B cell (primary cell): Measurements from ENCODE around the gene ZNF555. TPM values are rescaled to one million over a fixed set of nuclear protein-coding genes. Genes with fewer than 3 reads are reported as not detected.
A peak's percentile ranks its signal among the peaks of the same experiment; 100 is the strongest.
"Not testable (repeated sequence)": the region's sequence is repeated elsewhere in the genome, so short reads cannot be mapped to it uniquely, and the experiment has no call there.

Experiments
- ATAC-seq: fragments of 200-7000 bp; cut with Tn5 transposase; one replicate; pipeline ENCODE4 v1.10.0; 2021; ENCODE audit warnings: low read depth, mild to moderate bottlenecking, moderate number of reproducible peaks, moderate library complexity
- CTCF ChIA-PET: fragments of 350-600 bp; sonication (Branson Sonifier 250); formaldehyde crosslinking; loops from one replicate; lab custom pipeline; 2021; ENCODE audit warnings: antibody characterized with exemption, inconsistent platforms; lab: Charles Lee
- POLR2A ChIA-PET: fragments of 350-600 bp; sonication (Branson Sonifier 250); formaldehyde crosslinking; loops from one replicate; lab custom pipeline; 2021; ENCODE audit warnings: antibody characterized with exemption; lab: Charles Lee
- DNase-seq: peaks from one replicate; pipeline ENCODE4 v3.0.0; 2013
- H2AFZ ChIP-seq: 2 replicates; pipeline ENCODE4 v1.6.1; 2012; ENCODE audit warnings: mild to moderate bottlenecking, low read depth, low read length; ENCODE audit not compliant: insufficient read depth, poor library complexity, severe bottlenecking
- H3K27ac ChIP-seq, 2 donors: 1 replicate in 1 of 2; 2 replicates in 1 of 2; pipeline ENCODE4 v1.5.1; 2012 to 2013; ENCODE audit warnings: low read length in 2 of 2, mild to moderate bottlenecking in 2 of 2, moderate library complexity in 1 of 2
- H3K27me3 ChIP-seq, 4 experiments: fragments of 200-600 bp in 1 of 4; sonication (generic) in 1 of 4; replicated peaks in 1 of 4; 1 replicate in 2 of 4; 2 replicates in 2 of 4; pipeline versions ENCODE4 v1.6.1 to v1.7.0; 2013 to 2016; ENCODE audit warnings: low read length in 3 of 4, mild to moderate bottlenecking in 2 of 4, mixed read lengths in 1 of 4, moderate library complexity in 1 of 4; ENCODE audit not compliant: insufficient read depth in 4 of 4, control insufficient read depth in 3 of 4; ENCODE audit errors: control extremely low read depth in 1 of 4
- H3K36me3 ChIP-seq, 2 experiments: replicated peaks in 1 of 2; 1 replicate in 1 of 2; 2 replicates in 1 of 2; pipeline versions ENCODE4 v1.6.1 to v1.7.1; 2013; ENCODE audit warnings: low read length in 1 of 2; ENCODE audit not compliant: insufficient read depth in 2 of 2, control insufficient read depth in 1 of 2; ENCODE audit errors: control extremely low read depth in 1 of 2, extremely low read depth in 1 of 2
- H3K4me1 ChIP-seq, 2 donors: fragments of 200-600 bp in 1 of 2; sonication (generic) in 1 of 2; 1 replicate in 1 of 2; 2 replicates in 1 of 2; pipeline versions ENCODE4 v1.5.1 to v1.6.1; 2013 to 2017; ENCODE audit warnings: low read length in 2 of 2; ENCODE audit not compliant: control insufficient read depth in 2 of 2, insufficient read depth in 2 of 2
- H3K4me2 ChIP-seq: replicated peaks from 2 replicates; pipeline ENCODE3; 2012; ENCODE audit warnings: mild to moderate bottlenecking, low read depth, low read length; ENCODE audit not compliant: poor library complexity, severe bottlenecking
- H3K4me3 ChIP-seq, 5 experiments: fragments of 200-600 bp in 1 of 5; sonication (generic) in 1 of 5; 1 replicate in 3 of 5; 2 replicates in 2 of 5; pipeline versions ENCODE4 v1.5.1 to v1.7.0; 2011 to 2016; ENCODE audit warnings: low read length in 4 of 5, mild to moderate bottlenecking in 4 of 5, low read depth in 2 of 5, control low read depth in 1 of 5, moderate library complexity in 1 of 5; ENCODE audit not compliant: insufficient read depth in 1 of 5; ENCODE audit errors: control extremely low read depth in 1 of 5, extremely low read depth in 1 of 5
- H3K79me2 ChIP-seq: fragments of 200-600 bp; sonication (generic); one replicate; pipeline ENCODE4 v1.6.0; 2016; ENCODE audit warnings: low read length; ENCODE audit not compliant: control insufficient read depth, insufficient read depth
- H3K9ac ChIP-seq: fragments of 200-600 bp; sonication (generic); 2 replicates; pipeline ENCODE4 v1.6.1; 2017; ENCODE audit warnings: mild to moderate bottlenecking, low read length, moderate library complexity
- H3K9me3 ChIP-seq, 3 donors: one replicate each; pipeline versions ENCODE4 v1.6.1 to v1.7.1; 2013; ENCODE audit warnings: low read length in 2 of 3; ENCODE audit not compliant: control insufficient read depth in 2 of 3, insufficient read depth in 1 of 3; ENCODE audit errors: control extremely low read depth in 1 of 3
- H4K20me1 ChIP-seq: 2 replicates; pipeline ENCODE4 v1.6.0; 2012; ENCODE audit warnings: mild to moderate bottlenecking, low read length; ENCODE audit not compliant: insufficient read depth, control insufficient read depth, poor library complexity, severe bottlenecking
- H3K27ac Mint-ChIP-seq: one replicate; pipeline ENCODE4 v1.8.0; 2021; ENCODE audit warnings: mixed read lengths
- H3K27me3 Mint-ChIP-seq: one replicate; pipeline ENCODE4 v1.8.0; 2021; ENCODE audit warnings: mixed read lengths
- H3K4me1 Mint-ChIP-seq: one replicate; pipeline ENCODE4 v1.8.0; 2021; ENCODE audit warnings: mixed read lengths
- H3K4me3 Mint-ChIP-seq: one replicate; pipeline ENCODE4 v1.8.0; 2021; ENCODE audit warnings: mixed read lengths
- H3K9me3 Mint-ChIP-seq: one replicate; pipeline ENCODE4 v1.8.0; 2022; ENCODE audit warnings: mixed read lengths; ENCODE audit not compliant: insufficient read depth
- EZH2 ChIP-seq: IDR thresholded peaks from 2 replicates; pipeline ENCODE4 v1.6.1; 2012; ENCODE audit warnings: borderline replicate concordance, low read depth, mild to moderate bottlenecking, moderate library complexity, low read length; ENCODE audit not compliant: insufficient read depth, poor library complexity, severe bottlenecking
- WGBS: methylation state at CpG from one replicate; pipeline ENCODE4 v1.1.5; 2013; ENCODE audit warnings: missing lambda C conversion rate; ENCODE audit not compliant: insufficient coverage; 5-methylcytosine and 5-hydroxymethylcytosine counted together
- intact Hi-C: fragments of 100-400 bp; cut with micrococcal nuclease; formaldehyde crosslinking; loops from one replicate; pipeline ENCODE4 v1.10.0; 2022
- polyA plus RNA-seq: library from polyadenylated mRNA; depleted of rRNA; stranded (reverse); fragments of >200 nt; gene quantifications from 2 replicates; pipeline ENCODE4 v1.2.3, GENCODE V29; 2012
- total RNA-seq, 2 donors: library from RNA; stranded (reverse); fragments of 120-200 nt in 1 of 2; gene quantifications; 1 replicate in 1 of 2; 2 replicates in 1 of 2; pipeline versions ENCODE4 v1.2.3 to v1.2.4, GENCODE V29; 2013 to 2022
- TF ChIP-seq, protein P1 (sequence below): fragments of 200-600 bp; IDR thresholded peaks from one replicate; pipeline ENCODE4 v1.8.0; 2022; ENCODE audit warnings: antibody characterized with exemption, mild to moderate bottlenecking

Gene ZNF555
- total and polyA plus RNA-seq, 2 donors (not counting 1 experiment from before 2014, with no cell fraction given) = 1.8 to 7.4 TPM

DNA sequence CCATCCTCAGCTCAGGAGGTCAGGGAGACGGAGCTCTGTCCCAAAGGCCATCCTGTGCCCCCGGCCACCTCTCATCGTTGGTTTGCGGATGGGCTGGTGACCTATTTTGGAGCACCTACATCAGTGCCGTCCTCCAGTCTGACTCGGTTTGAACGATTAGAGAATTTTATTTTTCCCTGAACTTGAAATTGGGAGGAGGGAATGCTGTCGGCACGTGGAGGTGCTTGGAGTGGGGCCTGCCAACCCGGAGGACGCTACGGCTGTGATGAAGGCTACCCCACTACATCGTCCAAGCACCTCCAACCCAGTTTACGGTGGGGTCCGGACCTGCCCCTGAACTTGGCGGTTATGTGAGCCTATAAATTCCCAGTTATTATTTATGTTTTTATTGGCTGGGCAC lies 24.6 kb upstream of the ZNF555 start:
- no peaks in the 10 kb centered on the region for H3K9me3 Mint-ChIP-seq
- no peaks in the 10 kb centered on the region for H3K9me3 ChIP-seq
- H3K4me3 Mint-ChIP-seq = no peak overlapping the region
- H2AFZ ChIP-seq = no peak overlapping the region
- DNase-seq (no peak), ATAC-seq (no peak)
- POLR2A ChIA-PET = no interaction called here
- H4K20me1 ChIP-seq = no peaks in the 10 kb centered on the region
- peaks cover 10% of the 10 kb centered on the region for H3K79me2 ChIP-seq
- CTCF ChIA-PET = no interaction called here
- peaks cover 0 to 5% of the 10 kb centered on the region in 2 experiments for H3K36me3 ChIP-seq
- 100% methylated on average over 6 of the region's 16 CpGs for WGBS
- no peaks in the 10 kb centered on the region for H3K27me3 Mint-ChIP-seq
- no peak overlapping the region for H3K9ac ChIP-seq
- no peak overlapping the region for H3K27ac Mint-ChIP-seq
- H3K27me3 ChIP-seq = no peaks in the 10 kb centered on the region
- TF ChIP-seq, protein P1, sequence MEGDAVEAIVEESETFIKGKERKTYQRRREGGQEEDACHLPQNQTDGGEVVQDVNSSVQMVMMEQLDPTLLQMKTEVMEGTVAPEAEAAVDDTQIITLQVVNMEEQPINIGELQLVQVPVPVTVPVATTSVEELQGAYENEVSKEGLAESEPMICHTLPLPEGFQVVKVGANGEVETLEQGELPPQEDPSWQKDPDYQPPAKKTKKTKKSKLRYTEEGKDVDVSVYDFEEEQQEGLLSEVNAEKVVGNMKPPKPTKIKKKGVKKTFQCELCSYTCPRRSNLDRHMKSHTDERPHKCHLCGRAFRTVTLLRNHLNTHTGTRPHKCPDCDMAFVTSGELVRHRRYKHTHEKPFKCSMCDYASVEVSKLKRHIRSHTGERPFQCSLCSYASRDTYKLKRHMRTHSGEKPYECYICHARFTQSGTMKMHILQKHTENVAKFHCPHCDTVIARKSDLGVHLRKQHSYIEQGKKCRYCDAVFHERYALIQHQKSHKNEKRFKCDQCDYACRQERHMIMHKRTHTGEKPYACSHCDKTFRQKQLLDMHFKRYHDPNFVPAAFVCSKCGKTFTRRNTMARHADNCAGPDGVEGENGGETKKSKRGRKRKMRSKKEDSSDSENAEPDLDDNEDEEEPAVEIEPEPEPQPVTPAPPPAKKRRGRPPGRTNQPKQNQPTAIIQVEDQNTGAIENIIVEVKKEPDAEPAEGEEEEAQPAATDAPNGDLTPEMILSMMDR = no peak
- no peak for TF ChIP-seq EZH2
- H3K4me1 Mint-ChIP-seq = peaks cover 9% of the 10 kb centered on the region
- H3K27ac ChIP-seq = no peak overlapping the region
- no peak overlapping the region for H3K4me3 ChIP-seq
- peaks cover 4 to 18% of the 10 kb centered on the region in 2 donors for H3K4me1 ChIP-seq
- intact Hi-C loops = no loop called here
- no peak overlapping the region for H3K4me2 ChIP-seq

- H3K4me1 Mint-ChIP-seq, H3K4me2 ChIP-seq, ATAC-seq, H3K9me3 Mint-ChIP-seq, H3K27me3 Mint-ChIP-seq, H3K9ac ChIP-seq, H3K36me3 ChIP-seq, H3K79me2 ChIP-seq, H3K4me3 Mint-ChIP-seq, CTCF ChIA-PET, intact Hi-C loops, H2AFZ ChIP-seq, H3K9me3 ChIP-seq, H3K27me3 ChIP-seq, DNase-seq, H3K4me3 ChIP-seq, H3K27ac ChIP-seq, POLR2A ChIA-PET, H4K20me1 ChIP-seq: not testable (repeated sequence)
- peaks cover 4 to 18% of the 10 kb centered on the region in 2 donors for H3K4me1 ChIP-seq
- peak overlapping the region; percentile 20 for H3K27ac Mint-ChIP-seq
- 92% methylated on average over 21 of the region's 22 CpGs for WGBS
Observed at GRCh38 chr19:2817237-2817829, 23.9 kb upstream of the ZNF555 start.
